Anterior cingulate cortex (tissue), 58 donors: ENCODE results near the gene ZNF484.
"Not testable (repeated sequence)": the region's sequence is repeated elsewhere in the genome, so short reads cannot be mapped to it uniquely, and the experiment has no call there.

Source experiments
- DNase-seq, 58 donors: peaks; one replicate each; lab custom pipeline; 2025; lab: John Stamatoyannopoulos, UW

Gene ZNF484

GRCh38 chr9:92796337-92796804, 81.5 kb downstream of the ZNF484 start:
- not testable (repeated sequence) for DNase-seq

DNA sequence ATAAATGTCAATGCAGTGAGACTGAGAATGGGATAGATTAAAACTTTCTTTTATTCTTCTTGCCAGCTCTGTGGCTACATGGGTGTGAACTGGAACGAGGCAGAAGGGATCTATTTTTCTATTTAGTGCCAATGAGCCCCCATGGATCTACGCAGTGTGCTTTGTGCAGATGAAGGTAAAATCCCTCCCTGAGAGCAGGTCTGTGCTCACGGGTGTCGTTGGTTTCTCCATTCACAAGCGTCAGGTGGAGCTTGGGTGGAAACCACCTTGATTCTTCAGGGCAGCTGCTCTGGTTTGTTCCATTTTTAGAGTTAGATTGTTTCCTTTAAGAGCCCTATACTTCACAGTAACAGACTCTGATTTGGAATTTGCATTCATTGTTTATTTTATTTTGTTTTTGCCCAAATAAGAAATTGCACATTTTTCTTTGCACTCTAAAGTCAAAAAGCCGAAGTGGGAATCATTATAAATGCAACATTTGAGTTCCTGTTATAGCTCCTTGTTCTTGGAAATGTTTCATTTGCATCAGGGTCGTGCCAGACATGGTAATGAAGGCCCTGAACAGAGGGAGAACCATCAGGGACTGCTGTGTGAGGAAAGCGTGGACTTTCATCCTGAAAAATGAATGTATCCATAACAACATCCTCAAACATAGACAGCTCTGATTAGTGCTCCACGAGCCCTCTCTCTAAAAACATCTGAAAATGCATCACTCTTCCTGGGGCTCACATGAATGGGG, 82.1 kb downstream of the ZNF484 start:
- no peak for DNase-seq
